Cortex of kidney (tissue), 1 donor: ENCODE data around the gene KIAA1549.

ENCODE experiments used
- DNase-seq: peaks from one replicate; lab custom pipeline; 2025; lab: John Stamatoyannopoulos, UW

Gene KIAA1549

GRCh38 chr7:138881579-138882188 is 99.5 kb downstream of the KIAA1549 start:
- DNase-seq = no peak

- DNase-seq = no peak
These were observed 100.2 kb downstream of the KIAA1549 start for GRCh38 chr7:138880881-138881578.

DNA sequence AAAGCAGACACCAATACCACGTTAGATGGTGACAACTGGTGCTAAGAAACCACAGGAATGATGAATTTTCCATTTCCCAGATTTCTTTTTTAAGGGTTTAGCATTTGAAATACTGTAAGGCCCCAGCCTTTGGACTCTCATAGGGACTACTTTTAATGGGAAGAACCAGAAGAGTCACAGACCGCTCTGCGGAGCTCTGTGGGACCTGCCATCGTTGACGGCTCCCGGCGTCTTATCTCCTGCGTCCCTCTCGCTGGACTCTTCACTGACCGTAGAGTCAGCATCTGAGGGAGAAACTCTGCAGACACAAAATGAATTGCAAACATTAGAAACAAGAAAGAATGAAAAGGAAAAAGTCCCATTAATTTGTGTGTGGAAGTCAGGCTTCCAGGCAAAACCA is 101.8 kb downstream of the KIAA1549 start:
- no peak for DNase-seq

- no peak for DNase-seq
These were observed 102.3 kb downstream of the KIAA1549 start for GRCh38 chr7:138878856-138879255.

- no peak for DNase-seq
These were observed 103.1 kb downstream of the KIAA1549 start for GRCh38 chr7:138878051-138878450.

GRCh38 chr7:138876326-138876725 is 104.9 kb downstream of the KIAA1549 start:
- DNase-seq = no peak

DNA sequence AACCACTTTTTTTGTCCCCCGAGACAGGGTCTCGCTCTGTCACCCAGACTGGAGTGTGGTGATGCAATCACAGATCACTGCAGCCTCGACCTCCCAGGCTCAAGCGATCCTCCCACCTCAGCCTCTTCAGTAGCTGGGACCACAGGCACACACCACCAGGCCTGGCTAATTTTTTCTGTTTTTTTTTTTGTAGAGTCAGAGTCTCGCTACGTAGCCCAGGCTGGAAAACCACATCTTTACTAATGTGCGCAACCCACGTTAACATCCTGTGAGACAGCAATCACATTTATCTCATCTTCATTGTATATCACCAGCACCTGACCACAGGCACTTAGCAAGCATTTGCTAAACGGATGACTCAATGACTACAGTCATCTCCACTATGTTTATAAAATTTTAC is 105.4 kb downstream of the KIAA1549 start:
- no peak for DNase-seq

GRCh38 chr7:138873220-138873892 is 107.8 kb downstream of the KIAA1549 start:
- no peak for DNase-seq

- no peak for DNase-seq
These were observed 108.6 kb downstream of the KIAA1549 start for GRCh38 chr7:138872576-138872975.

DNA sequence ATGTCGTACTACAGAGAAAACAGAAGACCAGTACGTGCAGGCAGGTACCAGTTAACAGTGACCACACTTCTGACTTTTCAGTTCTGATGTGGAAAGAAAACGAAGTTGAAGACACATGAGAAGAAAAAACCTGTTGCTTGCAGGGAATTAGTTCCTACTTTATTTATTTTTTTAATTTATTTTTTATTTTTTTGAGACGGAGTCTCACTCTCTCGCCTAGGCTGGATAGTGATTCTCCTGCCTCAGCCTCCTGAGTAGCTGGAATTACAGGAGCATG is 109.4 kb downstream of the KIAA1549 start:
- no peak for DNase-seq

GRCh38 chr7:138871065-138871813 is 110.0 kb downstream of the KIAA1549 start:
- DNase-seq = no peak

DNA sequence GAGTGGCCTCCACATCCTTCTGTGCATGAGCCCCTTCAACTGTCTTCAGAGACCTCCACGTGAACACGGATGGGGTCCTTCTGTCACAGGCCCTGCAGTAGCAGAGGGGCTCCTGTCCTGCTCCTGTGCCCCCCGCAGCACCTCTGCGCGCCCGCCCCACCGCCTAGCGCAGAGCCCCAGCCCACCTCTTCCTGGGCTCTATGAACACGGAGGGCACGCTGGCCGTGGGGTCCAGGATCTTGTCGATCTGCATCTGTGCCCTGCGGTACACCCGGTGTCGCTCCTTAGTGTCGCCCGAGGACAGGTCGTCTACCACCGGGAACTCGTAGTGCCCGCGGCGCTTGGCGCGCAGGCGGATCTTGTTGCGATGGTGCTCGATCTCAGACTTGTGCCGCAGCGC is 111.8 kb downstream of the KIAA1549 start:
- no peak for DNase-seq

GRCh38 chr7:138868711-138869110 is 112.5 kb downstream of the KIAA1549 start:
- no peak for DNase-seq

- DNase-seq = no peak
These were observed 113.4 kb downstream of the KIAA1549 start for GRCh38 chr7:138867744-138868143.

DNA sequence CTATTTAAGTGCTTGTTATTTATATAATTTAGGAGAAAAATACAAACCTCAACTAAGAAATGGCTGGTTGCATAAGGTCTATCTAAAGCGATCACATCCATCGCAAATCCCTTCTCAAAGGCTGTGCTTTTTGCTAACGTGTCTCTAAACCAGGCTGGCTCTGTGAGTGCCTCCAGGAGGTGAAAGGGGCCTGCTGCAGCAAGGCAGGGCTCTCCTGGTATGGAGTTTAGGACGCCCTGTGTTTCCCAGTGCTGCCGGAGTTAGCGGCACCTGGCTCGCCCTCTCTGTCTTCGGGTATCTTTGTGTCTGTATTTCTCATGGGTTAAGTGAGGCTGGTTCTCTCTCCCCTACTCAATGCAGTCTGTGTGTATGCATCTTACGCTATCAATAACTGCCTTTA is 114.8 kb downstream of the KIAA1549 start:
- DNase-seq = no peak

- no peak for DNase-seq
These were observed 115.3 kb downstream of the KIAA1549 start for GRCh38 chr7:138865843-138866242.

GRCh38 chr7:138864667-138865066 is 116.5 kb downstream of the KIAA1549 start:
- no peak for DNase-seq

GRCh38 chr7:138863931-138864330 is 117.3 kb downstream of the KIAA1549 start:
- DNase-seq = no peak

DNA sequence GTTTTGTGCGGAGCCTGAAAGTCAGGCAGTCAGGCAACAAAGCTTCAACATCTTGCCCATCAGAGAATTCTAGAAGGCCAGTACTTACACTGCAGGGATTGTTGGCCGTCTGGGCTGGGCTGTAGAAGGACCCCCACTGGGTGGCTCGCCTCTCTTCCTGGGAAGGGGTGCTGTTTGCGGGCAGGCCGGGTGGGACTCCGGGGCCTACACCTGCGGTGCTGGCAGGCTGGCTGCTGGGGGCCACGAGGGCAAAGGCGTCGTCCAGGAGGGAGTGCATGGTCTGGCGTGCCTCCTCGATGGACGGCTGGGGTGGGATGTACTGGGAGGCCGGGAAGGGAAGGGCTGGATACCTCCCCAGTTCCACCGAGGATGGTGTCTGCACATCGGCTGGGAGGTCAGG is 120.1 kb downstream of the KIAA1549 start:
- no peak for DNase-seq

- no peak for DNase-seq
These were observed 123.5 kb downstream of the KIAA1549 start for GRCh38 chr7:138857728-138858127.

GRCh38 chr7:138854115-138854645 is 127.0 kb downstream of the KIAA1549 start:
- no peak for DNase-seq

- DNase-seq = no peak
These were observed 127.7 kb downstream of the KIAA1549 start for GRCh38 chr7:138853448-138853847.

- no peak for DNase-seq
These were observed 128.7 kb downstream of the KIAA1549 start for GRCh38 chr7:138852469-138852868.
